Stimulated activated naive CD4-positive, alpha-beta T cell treated with Interleukin-2 at 50 U/mL for 16 hours (primary cell): Measurements from ENCODE around the gene DRG1.
"Not testable (repeated sequence)": the region's sequence is repeated elsewhere in the genome, so short reads cannot be mapped to it uniquely, and the experiment has no call there.

ENCODE experiments used
- DNase-seq: peaks from one replicate; lab custom pipeline; 2025; lab: John Stamatoyannopoulos, UW

DRG1 gene

DNA sequence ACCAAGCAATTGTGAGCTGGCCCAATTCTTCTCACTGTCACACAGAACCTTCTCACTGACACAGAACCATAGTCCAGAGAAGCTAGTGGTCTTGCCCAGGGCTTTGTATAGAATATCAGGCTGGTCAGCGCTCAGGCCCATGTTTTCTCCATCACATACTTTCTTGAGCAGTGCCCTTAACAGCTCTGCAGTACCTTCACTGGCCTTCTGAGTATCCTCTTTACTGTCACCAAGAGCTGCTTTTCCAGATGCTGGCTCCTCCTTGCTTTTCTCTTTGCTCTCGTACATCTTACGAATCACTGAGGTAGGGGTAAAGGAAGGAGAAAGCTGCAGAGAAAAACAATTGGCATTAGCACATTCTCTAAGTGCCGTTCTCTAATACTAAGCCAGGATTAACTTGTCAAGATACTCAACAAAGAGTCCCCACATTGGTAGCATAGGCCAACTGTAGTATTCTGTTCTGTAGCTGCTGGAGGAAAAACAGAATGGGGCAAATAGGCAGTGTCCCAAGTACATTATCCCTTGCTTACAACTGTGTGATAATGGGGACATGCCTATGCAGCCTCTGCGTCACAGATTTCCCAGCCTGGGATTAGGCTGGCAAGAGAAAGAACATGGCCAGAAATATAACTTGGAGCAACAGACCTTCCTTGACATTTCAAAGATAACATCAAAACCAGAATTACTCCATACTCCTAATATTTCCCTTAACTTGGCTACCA, 43.5 kb downstream of the DRG1 start:
- DNase-seq, result no peak

DNA sequence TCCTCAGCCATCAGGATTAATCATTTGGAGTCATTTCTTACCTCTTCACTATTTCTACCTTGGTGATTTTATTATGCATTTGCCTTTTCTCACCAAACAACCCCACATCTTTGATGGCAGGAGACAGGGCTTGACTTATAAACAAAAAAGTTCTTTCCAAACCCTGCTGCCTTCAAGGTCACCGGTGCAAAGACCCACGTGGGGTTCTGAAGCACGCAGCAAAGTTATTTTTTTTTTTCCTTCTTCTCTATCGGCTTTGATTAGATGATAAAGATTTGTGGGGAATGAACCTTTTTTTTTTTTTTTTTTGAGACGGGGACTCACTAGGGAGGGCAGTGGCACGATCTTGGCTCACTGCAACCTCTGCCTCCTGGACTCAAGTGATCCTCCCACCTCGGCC, 44.1 kb downstream of the DRG1 start:
- no peak for DNase-seq

DNA sequence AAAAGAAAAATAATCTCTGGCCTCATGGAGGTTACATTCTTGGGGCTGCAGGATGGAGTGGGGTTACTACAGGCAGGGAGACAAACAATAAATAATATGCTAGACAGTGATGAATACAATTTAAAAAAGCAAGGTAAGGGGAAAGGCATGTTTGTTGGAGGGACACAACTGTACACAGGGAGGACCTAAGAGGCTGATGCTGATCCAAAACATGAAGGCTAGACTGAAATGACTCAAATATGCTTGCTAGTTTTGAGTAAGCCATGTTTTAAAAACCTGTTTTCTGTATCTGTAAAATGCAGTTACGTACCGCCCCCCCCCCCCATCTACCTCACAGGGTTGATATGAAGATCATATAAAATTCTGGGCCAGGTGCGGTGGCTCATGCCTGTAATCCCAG, 46.2 kb downstream of the DRG1 start:
- no peak for DNase-seq

DNA sequence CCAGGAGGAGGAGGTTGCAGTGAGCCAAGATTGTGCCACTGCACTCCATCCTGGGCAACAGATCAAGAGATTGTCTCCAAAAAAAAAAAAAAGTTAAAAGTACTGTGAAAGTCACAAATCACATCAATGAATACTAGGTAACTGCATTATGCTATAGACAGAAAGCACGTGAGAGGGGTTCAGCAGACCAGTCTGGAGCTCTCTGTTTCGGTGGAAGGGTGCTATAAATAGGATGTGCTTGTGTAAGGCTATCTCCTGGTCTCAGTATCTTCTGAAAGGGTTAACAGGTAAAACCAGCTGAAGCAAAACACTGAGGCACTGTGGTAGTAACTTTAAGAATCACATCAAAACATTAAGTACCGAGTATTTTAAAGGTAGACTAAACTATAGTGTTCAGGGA, 46.8 kb downstream of the DRG1 start:
- DNase-seq, result no peak

DNA sequence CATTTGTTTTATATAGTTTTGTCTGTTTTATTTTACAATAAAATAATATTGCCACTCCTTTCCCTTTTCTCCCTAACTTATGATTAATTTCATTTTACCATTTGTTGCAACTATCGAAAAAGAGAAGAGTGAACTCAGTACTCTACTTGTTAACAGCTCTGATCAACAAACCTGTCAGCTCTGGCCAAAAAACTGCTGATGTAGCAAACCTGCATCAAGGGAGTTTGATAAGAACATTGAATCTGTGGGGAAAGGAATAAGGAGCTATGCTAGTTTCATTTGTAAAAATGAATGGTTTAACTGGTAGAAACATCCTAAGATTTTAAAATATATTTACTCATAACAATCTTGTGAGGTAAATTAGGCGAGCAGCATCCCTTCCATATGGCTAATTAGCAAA, 47.4 kb downstream of the DRG1 start:
- no peak for DNase-seq

DNA sequence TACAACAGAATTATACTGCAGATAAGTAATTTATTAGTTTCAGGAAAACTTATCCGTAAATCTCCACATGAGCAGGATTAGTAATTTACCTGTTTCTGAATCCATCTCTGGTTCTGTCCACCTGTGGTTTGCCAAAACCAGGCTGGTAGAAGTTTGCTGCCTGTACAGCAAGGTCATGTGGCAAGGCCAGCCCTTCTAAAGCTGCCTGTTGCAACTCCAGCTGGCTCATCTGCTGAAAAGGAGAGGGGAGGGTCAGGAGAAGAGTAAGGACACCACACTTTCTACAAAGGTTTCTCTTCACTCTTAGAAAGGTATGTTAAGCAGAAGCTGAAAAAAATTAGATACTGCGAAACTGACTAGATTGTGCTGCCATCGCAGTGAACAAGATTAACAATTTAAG, 47.9 kb downstream of the DRG1 start:
- no peak for DNase-seq

DNA sequence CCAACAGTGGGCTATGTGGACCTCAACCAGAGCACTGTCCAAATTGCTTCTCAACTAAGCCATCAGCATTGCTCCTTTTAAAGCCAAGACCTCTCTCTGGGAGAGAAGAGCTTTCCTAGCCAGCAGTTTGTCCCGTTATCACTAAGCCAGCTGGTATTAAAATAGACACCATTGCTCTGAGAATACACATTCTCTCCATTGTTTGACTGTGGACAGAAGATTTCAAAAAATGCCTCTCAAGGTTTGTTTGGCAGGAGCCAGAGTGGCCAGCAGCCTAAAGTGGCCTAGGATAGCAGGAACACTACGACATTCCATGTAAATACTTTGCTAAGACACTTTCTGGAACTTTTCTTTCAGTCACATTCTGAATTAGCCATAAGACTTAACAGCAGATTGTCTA, 49.0 kb downstream of the DRG1 start:
- no peak for DNase-seq

DNA sequence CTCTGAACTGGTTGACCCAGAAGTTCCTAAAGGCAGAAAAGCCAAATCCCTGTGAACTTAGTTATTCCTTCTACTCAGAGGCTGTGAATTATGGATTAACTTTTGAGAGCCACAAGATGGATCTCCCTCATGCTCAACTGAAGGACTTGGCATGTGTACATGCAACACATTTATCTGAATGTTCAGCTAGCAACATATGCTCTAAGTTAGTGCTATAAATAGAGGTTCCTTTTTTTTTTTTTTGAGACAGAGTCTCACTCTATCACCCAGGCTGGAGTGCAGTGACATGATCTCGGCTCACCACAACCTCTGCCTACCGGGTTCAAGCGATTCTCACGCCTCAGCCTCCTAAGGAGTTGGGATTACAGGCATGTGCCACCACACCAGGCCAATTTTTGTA, 50.1 kb downstream of the DRG1 start:
- DNase-seq, result no peak

DNA sequence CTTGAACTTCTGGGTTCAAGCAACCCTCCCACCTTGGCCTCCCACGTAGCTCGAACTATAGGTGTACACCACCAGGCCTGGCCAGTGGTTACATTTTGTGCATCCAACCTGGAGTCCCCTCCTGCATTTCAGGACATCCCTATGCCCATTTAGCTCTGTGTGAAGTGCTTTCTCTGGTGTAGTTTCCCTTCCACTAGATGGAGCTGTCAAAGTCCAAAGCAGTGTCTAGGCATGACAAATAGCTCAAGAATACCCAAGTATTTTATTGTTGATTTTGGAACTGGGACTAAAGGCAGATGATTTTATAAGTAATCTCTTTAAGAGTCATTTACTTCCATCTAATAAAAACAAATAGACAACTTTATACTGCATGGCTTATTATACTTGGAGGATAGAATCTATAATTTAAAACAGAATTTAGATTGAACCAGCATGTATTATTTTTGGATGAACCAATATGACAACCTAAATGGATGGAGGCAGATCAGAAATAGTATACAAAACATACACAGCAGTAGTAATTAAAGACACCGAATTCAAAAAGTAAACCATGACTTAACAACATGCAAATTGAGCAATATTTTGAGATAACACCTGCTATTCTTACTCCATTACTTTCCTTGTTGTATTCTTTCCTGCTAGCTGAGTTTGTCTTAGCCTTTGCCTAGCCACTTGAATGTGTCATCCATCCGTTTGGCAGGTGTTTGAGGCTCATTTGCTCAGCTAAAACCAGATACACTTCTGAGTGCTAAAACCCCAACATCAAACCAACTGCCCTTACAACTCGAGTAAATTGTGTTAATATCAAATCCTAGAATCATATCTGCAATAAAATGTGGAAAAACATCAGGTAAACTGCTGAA, 52.5 kb downstream of the DRG1 start:
- no peak for DNase-seq

DNA sequence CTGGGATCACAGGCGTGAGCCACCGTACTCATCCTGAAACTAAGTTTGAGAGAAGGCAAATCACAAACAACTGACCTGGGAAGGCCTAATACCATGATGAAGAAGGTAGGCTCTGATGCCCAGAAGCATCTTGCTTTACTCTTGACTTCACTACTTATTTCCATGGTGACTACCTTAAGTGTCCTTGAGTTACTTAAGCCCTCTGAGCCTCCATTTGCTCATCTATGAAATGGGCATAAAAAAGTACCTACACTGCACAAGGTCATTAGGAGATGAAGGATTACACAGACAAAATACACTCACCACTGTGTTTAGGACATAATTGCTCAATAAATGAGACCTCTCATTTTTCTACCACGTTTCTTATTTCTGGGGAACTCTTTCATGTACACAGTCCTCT, 62.3 kb downstream of the DRG1 start:
- DNase-seq, result no peak

DNA sequence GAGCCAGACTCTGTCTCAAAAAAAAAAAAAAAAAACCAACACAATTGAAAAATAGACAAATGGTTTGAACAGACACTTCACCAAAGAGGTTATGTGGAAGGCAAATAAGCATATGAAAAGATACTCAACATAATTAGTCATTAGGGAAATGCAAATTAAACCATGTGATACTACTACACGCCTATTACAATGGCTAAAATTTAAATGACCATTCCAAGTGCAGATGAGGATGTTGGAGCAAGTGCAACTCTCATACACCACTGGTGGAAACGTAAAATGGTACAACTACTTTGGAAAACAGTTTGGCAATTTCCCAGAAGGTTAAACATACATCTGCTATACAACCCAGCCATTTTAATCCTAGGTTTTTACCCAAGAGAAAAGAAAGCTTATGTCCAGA, 65.9 kb downstream of the DRG1 start:
- no peak for DNase-seq

DNA sequence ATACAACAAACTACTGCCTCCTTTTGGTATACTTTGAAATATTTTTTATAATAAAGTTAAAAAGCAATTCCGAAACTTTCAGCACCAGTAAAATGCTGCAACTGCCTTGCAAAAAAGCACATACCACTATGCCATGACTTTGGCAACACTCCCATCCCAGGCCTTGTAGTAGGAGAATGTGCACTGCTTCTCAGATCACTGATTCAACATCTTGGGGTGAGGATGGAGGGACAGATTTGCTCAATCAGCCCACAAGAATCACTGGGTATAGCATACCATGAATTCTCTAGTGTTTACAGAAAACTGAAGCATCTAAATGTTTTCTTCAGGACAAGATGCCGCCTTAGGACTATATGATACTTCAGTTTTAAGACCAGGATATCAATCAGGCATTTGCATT, 75.3 kb downstream of the DRG1 start:
- DNase-seq, result no peak

DNA sequence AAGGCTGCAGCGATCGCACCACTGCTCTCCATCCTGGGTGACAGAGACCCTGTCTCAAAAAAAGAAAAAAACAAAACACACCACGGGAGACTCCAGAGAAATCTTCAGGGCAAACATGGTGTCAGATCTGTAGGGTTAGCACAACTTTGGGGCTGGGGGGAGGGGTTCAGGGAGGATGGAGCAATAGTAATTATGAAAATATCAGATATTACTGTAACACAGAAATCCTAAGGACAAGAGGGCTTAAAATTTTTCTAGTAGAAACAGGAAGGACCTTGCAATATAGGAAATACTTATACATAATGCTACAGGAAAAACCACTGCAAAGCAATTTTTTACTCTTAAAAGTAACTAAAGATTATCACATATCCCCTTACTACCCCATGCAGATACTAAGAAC, 76.4 kb downstream of the DRG1 start:
- no peak for DNase-seq

DNA sequence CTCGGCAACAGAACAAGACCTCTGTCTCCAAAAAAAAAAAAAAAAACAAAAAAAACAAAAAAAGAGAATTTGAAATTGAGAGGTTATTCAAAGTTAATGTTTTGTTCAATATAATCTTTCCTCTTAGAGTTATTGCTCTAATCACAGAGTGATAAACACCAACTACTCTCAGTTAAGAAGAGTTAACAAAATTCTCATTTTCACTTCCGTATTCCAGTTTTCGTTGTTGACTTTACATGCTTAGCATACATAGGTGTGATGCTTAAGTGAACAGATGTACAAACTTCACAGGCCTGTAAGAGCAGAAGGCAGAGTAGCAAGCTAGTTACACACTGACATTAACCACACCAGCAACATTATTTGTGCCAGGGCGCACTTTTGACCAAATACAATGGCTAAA, 77.9 kb downstream of the DRG1 start:
- DNase-seq, result no peak

DNA sequence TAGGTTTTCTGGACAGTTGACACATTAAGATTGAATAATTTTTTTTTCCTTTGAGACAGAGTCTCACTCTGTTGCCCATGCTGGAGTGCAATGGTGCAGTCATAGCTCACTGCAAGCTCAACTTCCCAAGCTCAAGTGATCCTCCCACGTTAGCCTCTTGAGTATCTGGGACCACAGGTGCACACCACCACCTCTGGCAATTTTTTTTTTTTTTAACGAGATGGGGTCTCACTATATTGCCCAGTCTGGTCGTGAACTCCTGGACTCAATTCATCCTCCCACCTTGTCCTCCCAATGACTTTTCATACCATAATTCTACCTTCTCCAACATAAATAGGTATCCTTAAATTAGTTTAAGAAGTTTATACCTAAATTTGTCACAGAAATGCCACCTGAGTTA, 81.7 kb downstream of the DRG1 start:
- no peak for DNase-seq

DNA sequence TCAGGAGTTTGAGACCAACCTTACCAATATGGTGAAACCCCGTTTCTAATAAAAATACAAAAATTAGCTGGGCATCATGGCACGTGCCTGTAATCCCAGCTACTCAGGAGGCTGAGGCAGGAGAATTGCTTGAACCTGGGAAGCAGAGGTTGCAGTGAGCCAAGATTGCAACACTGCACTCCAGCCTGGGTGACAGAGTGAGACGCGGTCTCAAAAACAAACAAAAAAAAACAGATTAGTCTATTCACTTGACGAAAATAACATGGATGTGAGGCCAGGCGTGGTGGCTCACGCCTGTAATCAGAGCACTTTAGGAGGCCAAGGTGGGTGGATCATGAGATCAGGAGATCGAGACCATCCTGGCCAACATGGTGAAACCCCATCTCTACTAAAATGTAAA, 83.1 kb downstream of the DRG1 start:
- not testable (repeated sequence) for DNase-seq
